GM12878 (cell line): Measurements from ENCODE around the gene VSIG8.

Experiments used
- CTCF ChIP-seq, 3 experiments: IDR thresholded peaks in 2 of 3; conservative IDR thresholded peaks in 1 of 3; 2 replicates each; pipeline ENCODE4 v1.5.1; 2011; ENCODE audit warnings: low read depth in 3 of 3, low read length in 3 of 3, mild to moderate bottlenecking in 3 of 3, control low read depth in 2 of 3, moderate library complexity in 2 of 3, inconsistent platforms in 1 of 3, mixed read lengths in 1 of 3; ENCODE audit not compliant: control insufficient read depth in 2 of 3, insufficient read depth in 1 of 3; ENCODE audit errors: extremely low read depth in 1 of 3
- FOXM1 ChIP-seq: IDR thresholded peaks from 2 replicates; pipeline ENCODE4 v1.6.1; 2012; ENCODE audit warnings: low read depth, mild to moderate bottlenecking, inconsistent platforms, low read length, moderate library complexity
- NFYB ChIP-seq: IDR thresholded peaks from 2 replicates; pipeline ENCODE4 v1.6.1; 2011; ENCODE audit warnings: low read depth, mild to moderate bottlenecking, low read length, improper control_type of control experiment, moderate library complexity; ENCODE audit not compliant: insufficient read depth
- SMC3 ChIP-seq: IDR thresholded peaks from 2 replicates; pipeline ENCODE4 v1.6.1; 2011; ENCODE audit warnings: low read length, improper control_type of control experiment, borderline replicate concordance
- SRF ChIP-seq, 2 experiments: IDR thresholded peaks; 2 replicates each; pipeline ENCODE4 v1.6.1; 2011; ENCODE audit warnings: low read depth in 2 of 2, low read length in 2 of 2, mild to moderate bottlenecking in 1 of 2, moderate library complexity in 1 of 2
- USF1 ChIP-seq: IDR thresholded peaks from 2 replicates; pipeline ENCODE4 v1.6.1; 2011; ENCODE audit warnings: borderline replicate concordance, low read depth, mild to moderate bottlenecking, moderate library complexity, mixed read lengths, low read length; ENCODE audit not compliant: insufficient read depth; ENCODE audit errors: extremely low read length

GRCh38 chr1:159890390-159890789 is 27.9 kb upstream of the VSIG8 start:
- TF ChIP-seq USF1 (no peak), SRF (IDR thresholded peaks at IDR 0.05; ENCODE audit: low read depth in 2 of 2, low read length in 2 of 2) (no peak), FOXM1 (no peak), CTCF (IDR thresholded peaks at IDR 0.05 in 2 of 3, conservative IDR thresholded peaks at IDR 0.05 in 1 of 3; ENCODE audit: control insufficient read depth in 2 of 3, extremely low read depth in 1 of 3, insufficient read depth in 1 of 3, low read depth in 3 of 3, low read length in 3 of 3) (no peak), SMC3 (no peak), NFYB (no peak)
